RPMI7951 (cell line): ENCODE results near the gene ARHGAP9. TPM values are rescaled to one million over a fixed set of nuclear protein-coding genes. Genes with fewer than 3 reads are reported as not detected.

Experiments used
- DNase-seq: peaks from one replicate; pipeline ENCODE4 v3.0.0-alpha.2; 2012; ENCODE audit warnings: low read depth
- total RNA-seq: library from RNA; depleted of rRNA; stranded (reverse); fragments of >200 nt; shearing (Covaris generic); gene quantifications from 2 replicates; pipeline ENCODE4 v1.2.3, GENCODE V29; 2014; rRNA removed

ARHGAP9 gene
- 0.20 TPM in 1 of 2 replicates, not detected in the other for total RNA-seq

DNA sequence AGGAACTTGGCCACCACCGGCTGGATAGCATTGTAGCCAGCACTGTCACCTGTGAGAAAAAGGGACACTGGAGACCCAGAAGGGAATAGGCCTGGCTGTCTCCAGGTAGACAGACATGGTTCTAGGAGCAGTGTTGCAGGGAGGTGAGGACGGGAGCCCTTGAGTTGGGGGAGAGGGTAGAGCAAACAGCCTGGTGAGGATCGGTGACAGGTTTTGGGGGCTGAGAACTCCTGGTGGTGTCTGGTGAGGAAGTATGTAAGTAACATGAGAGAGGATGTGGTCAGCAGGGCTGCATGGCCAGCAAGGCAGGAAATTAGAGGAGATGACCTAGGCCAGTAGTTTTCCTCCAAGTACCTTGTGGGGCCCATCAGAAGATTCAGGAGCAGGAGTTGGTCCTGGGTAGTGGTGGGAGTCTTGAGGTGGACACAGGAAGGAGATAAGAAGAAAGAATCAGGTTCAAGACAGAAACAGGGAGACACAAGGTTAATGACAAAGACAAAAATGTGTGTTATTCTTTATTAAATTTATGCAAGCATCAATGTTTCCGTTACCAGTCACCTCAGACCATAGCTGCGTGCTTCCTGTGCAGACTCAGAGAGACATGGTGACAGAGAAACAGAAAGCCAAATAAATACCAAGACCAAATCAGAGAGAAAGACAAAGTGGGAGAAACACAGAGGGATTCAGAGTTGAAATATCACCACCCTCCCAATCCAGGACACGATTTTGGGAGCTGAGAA is at the start of gene ARHGAP9:
TSS of gene ARHGAP9 (minus strand) at position 491 of the 740 bp plus-strand sequence. CDS start at position 31, 460 bp downstream.
- DNase-seq: no peak

DNA sequence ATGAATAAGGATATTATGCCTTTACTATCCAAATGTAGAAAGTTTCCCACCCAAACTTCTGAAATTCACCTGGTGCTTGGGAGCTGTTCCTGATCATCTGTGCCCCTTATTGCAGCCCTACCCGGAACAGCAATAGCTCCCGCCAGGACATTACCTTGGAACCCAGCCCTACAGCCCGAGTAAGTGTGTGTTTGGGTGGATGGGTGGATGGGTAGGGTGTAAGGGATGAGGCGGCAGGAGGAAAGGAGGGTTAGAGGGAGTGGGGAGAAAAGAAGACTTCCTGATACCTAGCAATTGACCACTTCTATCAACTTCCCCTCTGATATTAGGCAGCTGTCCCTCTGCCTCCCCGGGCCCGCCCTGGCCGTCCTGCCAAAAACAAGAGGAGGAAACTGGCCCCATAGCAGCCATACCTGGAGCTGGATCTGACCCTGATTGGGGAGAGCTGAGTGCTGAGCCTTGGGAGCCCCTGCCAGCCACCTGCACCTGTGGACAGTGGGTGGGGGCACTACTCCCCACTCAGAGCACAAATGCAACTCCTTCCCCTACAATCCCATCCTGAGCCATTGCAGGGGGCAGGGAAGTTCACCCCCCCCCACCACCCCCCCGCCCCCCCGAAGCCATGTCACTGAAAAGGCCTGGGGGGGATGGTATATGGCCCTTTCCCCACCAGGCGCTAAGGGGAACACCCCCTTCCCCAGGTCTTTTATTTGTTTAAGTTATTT is 49.3 kb upstream of the ARHGAP9 start:
- no peak for DNase-seq

- no peak for DNase-seq
These were observed 48.5 kb upstream of the ARHGAP9 start for GRCh38 chr12:57528176-57528575.

- no peak for DNase-seq
These were observed 47.5 kb upstream of the ARHGAP9 start for GRCh38 chr12:57527184-57527583.

- no peak for DNase-seq
These were observed 46.9 kb upstream of the ARHGAP9 start for GRCh38 chr12:57526477-57527126.

- no peak for DNase-seq
These were observed 46.1 kb upstream of the ARHGAP9 start for GRCh38 chr12:57525615-57526383.

DNA sequence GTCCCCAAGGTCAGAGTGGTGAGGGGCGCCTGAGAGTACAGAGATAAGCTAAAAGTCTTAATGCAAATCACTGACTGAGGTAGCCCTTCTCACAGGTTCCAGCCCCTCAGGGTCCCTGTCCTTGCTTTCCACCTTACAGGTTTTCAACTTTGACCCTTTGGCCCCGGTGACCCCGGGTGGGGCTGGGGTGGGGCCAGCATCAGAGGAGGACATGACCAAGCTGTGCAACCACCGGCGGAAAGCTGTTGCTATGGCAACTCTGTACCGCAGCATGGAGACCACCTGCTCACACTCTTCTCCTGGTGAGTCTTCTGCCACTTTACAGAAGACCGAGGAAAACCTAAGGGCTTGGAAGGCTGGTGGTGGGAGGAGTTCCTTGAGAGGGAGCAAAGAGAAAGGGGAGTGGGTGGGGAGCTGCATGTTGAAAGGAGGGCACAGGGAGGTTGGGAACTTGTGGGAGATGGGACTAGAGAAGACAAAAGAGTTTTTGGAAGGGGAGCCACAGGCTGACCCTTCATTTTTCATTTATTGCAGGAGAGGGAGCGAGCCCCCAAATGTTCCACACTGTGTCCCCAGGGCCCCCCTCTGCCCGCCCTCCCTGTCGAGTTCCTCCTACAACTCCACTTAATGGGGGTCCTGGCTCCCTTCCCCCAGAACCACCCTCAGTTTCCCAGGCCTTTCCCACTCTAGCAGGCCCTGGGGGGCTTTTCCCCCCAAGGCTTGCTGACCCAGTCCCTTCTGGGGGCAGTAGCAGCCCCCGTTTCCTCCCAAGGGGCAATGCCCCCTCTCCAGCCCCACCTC is 45.3 kb upstream of the ARHGAP9 start:
- no peak for DNase-seq

DNA sequence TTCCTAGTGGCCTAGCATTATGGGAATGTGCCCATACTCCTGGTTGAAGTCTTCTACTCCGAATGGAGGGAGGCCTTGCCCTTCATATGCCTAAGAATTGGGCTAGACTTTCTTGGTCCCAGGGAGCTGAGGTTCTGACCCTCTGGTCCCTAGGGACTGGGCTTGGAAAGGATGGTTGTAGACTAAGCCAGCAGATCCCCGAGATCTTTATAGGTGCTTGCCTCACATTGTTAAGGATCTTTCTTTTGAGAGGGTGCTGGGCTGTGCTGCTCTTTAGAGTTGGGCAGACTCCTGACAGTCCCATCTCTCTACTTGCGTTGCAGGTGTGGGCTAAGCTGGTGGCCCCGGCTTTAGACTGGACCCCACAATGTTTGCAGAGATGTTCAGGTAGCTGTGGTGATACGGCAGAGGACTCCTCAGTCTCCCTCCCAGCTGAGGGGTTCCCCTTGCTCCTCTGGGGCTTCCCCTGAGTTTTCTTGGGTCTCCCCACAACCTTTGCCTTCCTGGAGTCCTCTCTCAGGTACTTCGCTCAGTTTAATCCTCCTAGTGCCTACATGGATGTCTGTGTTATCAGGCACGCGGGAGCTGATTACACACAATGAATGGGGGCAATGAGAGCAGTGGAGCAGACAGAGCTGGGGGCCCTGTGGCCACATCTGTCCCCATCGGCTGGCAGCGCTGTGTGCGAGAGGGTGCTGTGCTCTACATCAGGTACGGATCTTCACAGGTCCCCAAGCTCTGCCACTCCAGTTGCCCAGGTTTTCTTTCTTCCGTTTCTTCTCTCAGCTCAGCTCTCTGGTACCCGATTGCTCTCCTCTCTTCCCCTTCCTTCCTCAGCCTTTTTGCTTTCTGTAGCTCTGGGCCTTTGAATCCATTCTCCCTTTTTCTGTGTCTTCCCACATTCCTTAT is 44.3 kb upstream of the ARHGAP9 start:
- DNase-seq: no peak

DNA sequence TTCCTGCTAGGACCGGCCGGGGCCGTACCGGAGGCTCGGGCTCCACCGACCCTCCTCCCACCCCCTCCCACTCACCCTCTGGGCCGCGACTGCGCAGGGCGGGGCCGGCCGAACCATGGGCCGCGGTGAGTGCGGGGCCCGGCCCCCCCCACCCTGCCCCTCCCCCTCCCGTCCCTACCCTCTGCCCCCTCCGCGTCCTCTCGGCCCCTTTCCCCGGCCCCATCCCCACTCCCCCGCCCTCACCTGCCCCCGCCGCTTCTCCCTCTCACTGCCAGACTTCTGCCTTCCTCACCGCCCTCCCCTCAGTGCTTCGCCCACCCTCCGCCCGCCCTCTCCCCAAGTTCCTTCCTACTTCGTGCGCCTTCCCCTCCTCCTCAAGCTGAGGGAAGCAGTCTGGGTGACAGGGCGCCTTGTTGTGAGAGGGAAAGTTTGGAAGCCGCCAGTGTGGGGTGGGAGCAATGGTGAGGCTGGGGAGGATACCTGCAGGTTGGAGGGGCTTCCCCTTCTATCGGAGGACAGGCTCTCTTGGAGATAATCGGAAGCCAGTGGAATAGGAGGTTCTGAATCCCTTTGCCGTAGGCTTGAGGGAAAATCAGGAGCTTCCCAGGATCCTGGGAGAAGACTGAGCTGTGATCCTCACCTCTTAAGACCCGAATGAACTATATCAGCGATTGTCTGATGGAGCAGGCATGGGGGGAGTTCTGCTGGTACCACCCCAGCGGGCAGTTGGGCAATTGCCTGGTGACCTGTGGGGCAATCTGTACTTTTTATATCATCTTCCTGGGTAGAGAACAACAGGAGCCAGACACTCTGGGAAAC is 43.4 kb upstream of the ARHGAP9 start:
- DNase-seq: peak; percentile 24

- peak; percentile 92 for DNase-seq
These were observed 42.6 kb upstream of the ARHGAP9 start, which contains the start of gene MBD6 for GRCh38 chr12:57522011-57522886. MBD6 (plus strand) TSS chr12:57522824; CDS start chr12:57524304, 1,480 bp downstream.

GRCh38 chr12:57521525-57522010 is 41.9 kb upstream of the ARHGAP9 start:
- DNase-seq: peak; percentile 59

DNA sequence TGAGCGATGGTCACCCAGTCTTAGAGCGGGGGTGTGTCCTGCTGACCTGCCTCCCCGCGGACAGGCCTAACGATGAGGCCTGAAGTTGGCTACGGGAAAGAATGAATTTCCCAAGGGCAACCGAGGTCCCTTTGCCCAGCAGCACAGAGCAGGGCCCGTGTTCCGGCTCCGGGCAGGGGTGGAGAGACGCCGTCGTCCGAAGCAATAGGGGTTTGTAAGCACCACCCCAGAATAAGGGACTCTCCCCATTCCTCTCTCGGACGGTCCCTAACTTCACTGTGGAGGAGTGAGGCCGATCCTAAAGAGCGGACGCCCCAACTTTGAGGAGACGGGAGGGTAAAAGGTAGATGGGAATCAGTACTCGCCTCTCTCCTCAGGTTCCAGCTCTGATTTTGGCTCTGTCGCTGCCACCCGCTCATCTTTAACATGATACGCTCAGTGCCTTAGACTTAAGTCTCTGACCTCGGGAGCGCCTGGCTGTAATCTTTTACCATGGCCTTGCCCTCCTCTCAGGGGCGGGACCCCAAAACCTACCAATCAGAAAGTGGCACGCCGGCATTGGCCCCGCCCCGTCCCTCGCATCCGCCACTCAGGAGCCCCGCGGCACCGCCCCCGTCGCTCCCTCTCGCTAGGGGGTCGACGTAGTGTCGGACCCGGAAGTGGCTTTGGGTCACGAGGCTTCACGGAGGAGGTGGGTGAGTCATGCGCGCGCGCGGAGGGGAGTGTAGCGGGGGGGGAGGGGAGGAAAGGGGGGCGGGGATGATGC is 40.6 kb upstream of the ARHGAP9 start, which contains the start of gene DDIT3:
TSS of gene DDIT3 (minus strand) at position 462 of the 766 bp plus-strand sequence. CDS start 3,108 bp downstream, outside the sequence.
- DNase-seq: peak; percentile 97

GRCh38 chr12:57519796-57520052 is 40.1 kb upstream of the ARHGAP9 start:
- no peak for DNase-seq

DNA sequence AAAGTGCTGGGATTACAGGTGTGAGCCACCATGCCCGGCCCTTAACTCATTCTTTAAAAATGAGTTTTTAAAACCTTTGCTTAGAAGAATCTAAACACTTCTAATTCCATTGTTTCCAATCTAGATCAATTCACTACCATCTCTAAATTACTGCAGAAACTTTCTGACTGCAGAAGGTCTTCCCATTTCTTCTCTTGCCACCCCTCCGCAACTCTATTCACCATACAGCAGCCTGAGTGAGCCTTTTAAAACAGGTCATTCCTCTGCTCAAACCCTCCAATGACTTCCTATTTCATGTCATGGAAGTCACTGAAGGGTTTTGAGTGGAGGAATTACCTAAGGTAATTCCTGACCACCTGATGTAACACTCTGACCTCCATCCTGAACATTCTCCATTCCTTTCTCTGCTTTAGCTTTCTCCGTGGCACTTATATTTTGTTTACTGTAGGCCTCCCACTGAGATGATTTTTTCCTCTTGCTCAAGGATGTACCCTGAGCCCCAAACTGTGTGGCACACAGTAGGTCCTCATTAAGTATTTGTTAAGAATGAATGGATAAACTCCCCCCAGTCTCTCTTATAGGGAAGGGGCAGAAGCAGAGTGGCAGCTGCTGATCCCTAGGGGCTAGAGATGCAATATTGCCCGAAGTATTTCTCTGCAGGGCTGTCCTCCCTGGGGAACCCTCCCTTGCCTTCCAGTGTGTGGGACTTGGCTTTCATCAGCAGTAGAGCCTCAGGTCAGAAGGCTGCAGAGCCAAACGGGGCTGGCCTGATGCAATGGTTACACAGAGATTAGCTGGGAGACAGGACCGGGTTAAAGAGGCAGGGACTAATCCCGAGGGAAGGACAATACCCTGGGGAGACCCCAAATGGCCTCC is 39.5 kb upstream of the ARHGAP9 start:
- DNase-seq: peak; percentile 50

GRCh38 chr12:57518176-57518919 is 38.7 kb upstream of the ARHGAP9 start:
- DNase-seq: no peak
